Neural progenitor cell (in vitro differentiated cells): ENCODE results near the gene ARMC9.

ENCODE experiments used
- EZH2 ChIP-seq: fragments of 200-600 bp; sonication (generic); IDR thresholded peaks from 2 replicates; pipeline ENCODE4 v1.6.1; 2017; ENCODE audit warnings: antibody characterized with exemption, mild to moderate bottlenecking, moderate library complexity
- EZH2phosphoT487 ChIP-seq: fragments of 200-600 bp; sonication (generic); IDR thresholded peaks from 2 replicates; pipeline ENCODE4 v1.6.1; 2017; ENCODE audit warnings: antibody characterized with exemption
- TF ChIP-seq, protein P1 (sequence below): fragments of 200-600 bp; sonication (generic); IDR thresholded peaks from 2 replicates; pipeline ENCODE4 v1.5.1; 2017; ENCODE audit warnings: antibody characterized with exemption, mild to moderate bottlenecking

DNA sequence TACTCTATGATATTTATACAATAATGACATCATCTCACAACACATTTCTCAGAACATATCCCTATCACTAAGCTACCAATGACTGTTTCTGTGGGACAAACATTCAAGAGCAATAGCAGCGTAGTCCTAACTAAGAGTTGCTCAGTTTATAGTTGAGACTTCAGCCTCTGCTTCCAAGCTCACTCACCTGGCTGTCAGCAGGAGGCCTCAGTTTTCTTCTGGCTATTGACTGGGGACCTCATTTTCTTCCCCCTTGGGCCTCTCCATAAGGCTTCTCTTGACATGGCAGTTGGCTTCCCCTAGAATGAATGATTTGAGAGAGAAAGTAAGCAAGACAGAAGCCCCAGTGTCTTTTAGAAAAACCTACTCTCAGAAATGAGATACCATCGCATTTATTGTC lies 85.9 kb downstream of the ARMC9 start:
- TF ChIP-seq, protein P1, sequence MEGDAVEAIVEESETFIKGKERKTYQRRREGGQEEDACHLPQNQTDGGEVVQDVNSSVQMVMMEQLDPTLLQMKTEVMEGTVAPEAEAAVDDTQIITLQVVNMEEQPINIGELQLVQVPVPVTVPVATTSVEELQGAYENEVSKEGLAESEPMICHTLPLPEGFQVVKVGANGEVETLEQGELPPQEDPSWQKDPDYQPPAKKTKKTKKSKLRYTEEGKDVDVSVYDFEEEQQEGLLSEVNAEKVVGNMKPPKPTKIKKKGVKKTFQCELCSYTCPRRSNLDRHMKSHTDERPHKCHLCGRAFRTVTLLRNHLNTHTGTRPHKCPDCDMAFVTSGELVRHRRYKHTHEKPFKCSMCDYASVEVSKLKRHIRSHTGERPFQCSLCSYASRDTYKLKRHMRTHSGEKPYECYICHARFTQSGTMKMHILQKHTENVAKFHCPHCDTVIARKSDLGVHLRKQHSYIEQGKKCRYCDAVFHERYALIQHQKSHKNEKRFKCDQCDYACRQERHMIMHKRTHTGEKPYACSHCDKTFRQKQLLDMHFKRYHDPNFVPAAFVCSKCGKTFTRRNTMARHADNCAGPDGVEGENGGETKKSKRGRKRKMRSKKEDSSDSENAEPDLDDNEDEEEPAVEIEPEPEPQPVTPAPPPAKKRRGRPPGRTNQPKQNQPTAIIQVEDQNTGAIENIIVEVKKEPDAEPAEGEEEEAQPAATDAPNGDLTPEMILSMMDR: no peak
- no peak for TF ChIP-seq EZH2
- no peak for TF ChIP-seq EZH2phosphoT487
